Measurements from ENCODE around the gene DGCR8. TPM values are rescaled to one million over a fixed set of nuclear protein-coding genes. Genes with fewer than 3 reads are reported as not detected.

DGCR8 gene
- total RNA-seq, 6 experiments from 2014 or later: 11.4 to 27.2 (median 16.1) TPM

DNA sequence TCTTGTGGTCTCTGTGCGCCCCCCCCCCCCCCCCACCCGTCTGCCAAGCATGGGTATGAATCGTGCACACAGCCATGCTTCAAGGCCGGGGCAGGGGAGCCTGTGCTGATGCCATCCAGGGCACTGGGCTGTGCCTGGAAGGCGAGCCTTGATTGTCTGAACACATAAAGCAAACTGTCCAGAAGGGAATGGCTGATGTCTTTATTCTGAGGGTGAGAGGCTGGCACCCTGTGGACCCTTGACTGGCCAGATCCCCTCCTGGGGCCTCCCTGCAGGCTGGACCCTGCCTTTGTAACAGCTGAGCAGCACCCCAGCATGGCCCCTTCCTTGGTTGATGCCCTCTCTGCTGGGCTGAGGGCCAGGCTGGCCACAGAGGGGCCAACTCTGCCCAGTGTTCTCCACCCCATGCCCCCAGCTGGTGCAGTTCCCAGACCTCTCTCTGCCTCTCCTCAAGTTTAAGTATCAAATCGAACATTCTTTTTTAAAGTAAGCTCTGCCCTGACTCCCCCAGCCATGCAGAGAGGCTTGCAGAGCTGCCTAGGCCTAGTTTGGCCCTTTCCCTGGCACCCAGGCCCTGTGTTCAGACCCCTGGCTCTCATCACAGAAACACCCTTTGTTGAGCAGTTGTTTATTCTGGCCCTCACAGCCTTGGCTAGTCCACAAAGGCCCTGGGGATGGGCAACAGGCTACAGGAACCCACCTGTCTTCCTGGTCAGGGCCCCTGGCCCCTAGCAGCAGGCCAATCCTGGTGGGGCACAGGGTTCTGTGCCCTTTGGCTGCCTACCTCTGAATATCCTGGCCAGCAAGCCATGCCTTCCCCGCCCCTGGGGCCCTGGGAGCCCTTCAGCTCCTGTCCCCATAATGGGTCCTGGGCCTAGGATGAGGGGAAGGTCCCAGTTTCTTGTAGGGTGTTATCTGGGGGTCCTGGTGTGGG, 31.9 kb downstream of the DGCR8 start:
- H3K27ac ChIP-seq: no peak overlapping the region
- WGBS (ENCODE audit: insufficient coverage, low coverage, low lambda C conversion rate, missing lambda C conversion rate): 13% methylated on average over 4 of the region's 7 CpGs
- H3K36me3 ChIP-seq: peaks cover 3 to 71% (median 24%) of the 10 kb centered on the region in 4 donors
- H3K9me3 ChIP-seq: no peaks in the 10 kb centered on the region
- intact Hi-C loops (cut with DNase I): loop anchor here (10.0 kb wide), 1 partner anchor 137 kb away; no protein-coding TSS in a partner anchor
- H3K4me3 ChIP-seq: no peak overlapping the region
- peaks cover 0 to 9% (median 5%) of the 10 kb centered on the region in 4 donors for H3K4me1 ChIP-seq
- no peaks in the 10 kb centered on the region for H3K27me3 ChIP-seq
- DNase-seq (peak in 2 of 3 donors; percentile 16 to 46), ATAC-seq (no peak)
- TF ChIP-seq, protein P1, sequence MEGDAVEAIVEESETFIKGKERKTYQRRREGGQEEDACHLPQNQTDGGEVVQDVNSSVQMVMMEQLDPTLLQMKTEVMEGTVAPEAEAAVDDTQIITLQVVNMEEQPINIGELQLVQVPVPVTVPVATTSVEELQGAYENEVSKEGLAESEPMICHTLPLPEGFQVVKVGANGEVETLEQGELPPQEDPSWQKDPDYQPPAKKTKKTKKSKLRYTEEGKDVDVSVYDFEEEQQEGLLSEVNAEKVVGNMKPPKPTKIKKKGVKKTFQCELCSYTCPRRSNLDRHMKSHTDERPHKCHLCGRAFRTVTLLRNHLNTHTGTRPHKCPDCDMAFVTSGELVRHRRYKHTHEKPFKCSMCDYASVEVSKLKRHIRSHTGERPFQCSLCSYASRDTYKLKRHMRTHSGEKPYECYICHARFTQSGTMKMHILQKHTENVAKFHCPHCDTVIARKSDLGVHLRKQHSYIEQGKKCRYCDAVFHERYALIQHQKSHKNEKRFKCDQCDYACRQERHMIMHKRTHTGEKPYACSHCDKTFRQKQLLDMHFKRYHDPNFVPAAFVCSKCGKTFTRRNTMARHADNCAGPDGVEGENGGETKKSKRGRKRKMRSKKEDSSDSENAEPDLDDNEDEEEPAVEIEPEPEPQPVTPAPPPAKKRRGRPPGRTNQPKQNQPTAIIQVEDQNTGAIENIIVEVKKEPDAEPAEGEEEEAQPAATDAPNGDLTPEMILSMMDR (IDR thresholded peaks at IDR 0.05): no peak

DNA sequence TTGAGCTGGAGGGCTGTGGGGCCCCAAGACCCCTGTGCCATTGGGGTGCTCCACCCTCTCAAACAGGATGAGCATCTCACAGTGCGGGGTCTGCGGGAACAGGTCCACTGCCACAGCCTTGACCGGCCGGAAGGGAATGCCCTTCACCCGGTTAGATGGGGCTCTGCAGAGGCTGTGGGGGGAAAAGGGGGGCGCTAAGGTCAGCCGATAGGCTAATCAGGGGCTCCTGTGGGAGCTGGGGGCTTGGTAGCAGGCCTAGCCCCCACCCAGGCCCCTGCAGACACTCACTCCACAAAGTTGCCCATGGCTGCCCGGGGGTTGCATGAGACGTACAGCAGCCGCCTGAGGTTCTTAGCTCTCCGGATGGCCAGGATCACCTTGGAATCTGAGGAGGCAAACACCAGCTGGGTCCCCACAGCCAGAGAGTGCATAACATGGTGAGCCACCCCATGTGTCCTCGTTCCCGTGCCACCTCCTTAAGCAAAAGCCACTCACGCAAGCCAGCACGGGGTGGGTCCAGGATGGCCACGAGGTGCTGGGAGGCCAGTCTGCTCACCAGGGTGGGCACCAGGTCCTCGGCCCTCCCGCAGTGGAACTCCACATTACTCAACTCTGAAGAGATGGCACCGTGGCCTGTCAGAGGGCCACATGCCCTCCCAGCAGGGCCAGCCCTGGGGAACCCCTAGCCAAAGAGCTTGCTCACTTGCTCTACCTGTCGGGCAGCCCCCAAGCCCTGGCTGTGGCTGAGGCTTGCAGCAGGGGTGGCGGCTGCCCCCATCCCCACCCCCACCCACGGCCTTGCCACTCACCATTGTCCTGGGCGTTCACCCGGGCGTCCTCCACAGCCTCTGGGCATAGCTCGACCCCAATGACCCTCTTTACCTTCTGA, 32.8 kb downstream of the DGCR8 start:
- no peak overlapping the region for H3K27ac ChIP-seq
- WGBS (ENCODE audit: insufficient coverage, low coverage, low lambda C conversion rate, missing lambda C conversion rate): 69% methylated on average over 6 of the region's 26 CpGs
- H3K4me1 ChIP-seq: peaks cover 0 to 10% (median 5%) of the 10 kb centered on the region in 4 donors
- TF ChIP-seq, protein P1 (IDR thresholded peaks at IDR 0.05): no peak
- TF ChIP-seq POLR2A (IDR thresholded peaks at IDR 0.05): no peak
- ATAC-seq (no peak), DNase-seq (peak in 2 of 3 donors; percentile 16 to 50)
- no peaks in the 10 kb centered on the region for H3K27me3 ChIP-seq
- peaks cover 0 to 62% (median 20%) of the 10 kb centered on the region in 4 donors for H3K36me3 ChIP-seq
- intact Hi-C loops (cut with DNase I): loop anchor here (10.0 kb wide), 1 partner anchor 138 kb away; no protein-coding TSS in a partner anchor
- H3K4me3 ChIP-seq: no peak overlapping the region
- H3K9me3 ChIP-seq: no peaks in the 10 kb centered on the region

DNA sequence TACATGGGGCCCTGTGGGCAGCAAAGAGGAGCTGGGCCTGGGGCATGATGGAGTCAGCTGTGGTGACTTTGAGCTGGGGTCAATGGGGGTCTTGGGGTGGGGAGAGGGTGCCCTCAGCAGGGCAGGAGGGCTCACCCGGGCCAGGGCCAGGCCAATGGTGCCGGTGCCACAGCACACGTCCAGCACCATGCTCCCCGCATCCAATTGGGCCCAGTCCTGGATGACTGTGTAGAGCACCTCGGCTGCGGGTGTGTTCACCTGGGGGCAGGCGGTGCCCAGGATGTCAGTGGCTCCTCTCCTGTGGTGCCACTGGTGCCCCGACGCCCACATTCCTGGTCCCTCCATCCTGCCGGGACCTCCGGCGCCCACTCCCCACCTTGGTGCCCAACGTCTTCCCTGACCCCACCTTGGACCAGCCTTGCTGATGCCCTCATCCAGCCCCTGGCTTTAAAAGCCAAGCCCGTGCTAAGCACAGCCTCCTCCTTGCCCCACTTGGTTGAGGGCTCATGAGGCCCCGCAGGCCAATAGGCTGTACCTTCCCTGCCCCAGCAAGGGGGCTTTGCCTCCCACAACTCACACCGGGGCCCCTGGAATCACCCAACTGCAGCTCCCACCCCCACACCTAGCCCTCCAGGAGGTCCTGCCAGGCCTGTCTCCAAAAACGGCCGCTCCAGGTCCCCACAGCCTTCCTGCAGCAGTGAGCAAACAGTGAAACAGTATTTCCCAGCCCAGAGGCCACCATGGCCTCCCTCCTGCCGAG, 33.7 kb downstream of the DGCR8 start:
- H3K4me1 ChIP-seq: peaks cover 0 to 19% (median 9%) of the 10 kb centered on the region in 4 donors
- WGBS (ENCODE audit: insufficient coverage, low coverage, low lambda C conversion rate, missing lambda C conversion rate): 71% methylated on average over 3 of the region's 19 CpGs
- no peaks in the 10 kb centered on the region for H3K27me3 ChIP-seq
- no peak overlapping the region for H3K4me3 ChIP-seq
- H3K27ac ChIP-seq: no peak overlapping the region
- H3K9me3 ChIP-seq: no peaks in the 10 kb centered on the region
- DNase-seq (peak in 2 of 3 donors; percentile 21 to 53), ATAC-seq (no peak)
- peaks cover 0 to 56% (median 17%) of the 10 kb centered on the region in 4 donors for H3K36me3 ChIP-seq
- intact Hi-C loops (cut with DNase I): loop anchor here (10.0 kb wide), 1 partner anchor 139 kb away; no protein-coding TSS in a partner anchor
- no peak for TF ChIP-seq POLR2A (IDR thresholded peaks at IDR 0.05)

DNA sequence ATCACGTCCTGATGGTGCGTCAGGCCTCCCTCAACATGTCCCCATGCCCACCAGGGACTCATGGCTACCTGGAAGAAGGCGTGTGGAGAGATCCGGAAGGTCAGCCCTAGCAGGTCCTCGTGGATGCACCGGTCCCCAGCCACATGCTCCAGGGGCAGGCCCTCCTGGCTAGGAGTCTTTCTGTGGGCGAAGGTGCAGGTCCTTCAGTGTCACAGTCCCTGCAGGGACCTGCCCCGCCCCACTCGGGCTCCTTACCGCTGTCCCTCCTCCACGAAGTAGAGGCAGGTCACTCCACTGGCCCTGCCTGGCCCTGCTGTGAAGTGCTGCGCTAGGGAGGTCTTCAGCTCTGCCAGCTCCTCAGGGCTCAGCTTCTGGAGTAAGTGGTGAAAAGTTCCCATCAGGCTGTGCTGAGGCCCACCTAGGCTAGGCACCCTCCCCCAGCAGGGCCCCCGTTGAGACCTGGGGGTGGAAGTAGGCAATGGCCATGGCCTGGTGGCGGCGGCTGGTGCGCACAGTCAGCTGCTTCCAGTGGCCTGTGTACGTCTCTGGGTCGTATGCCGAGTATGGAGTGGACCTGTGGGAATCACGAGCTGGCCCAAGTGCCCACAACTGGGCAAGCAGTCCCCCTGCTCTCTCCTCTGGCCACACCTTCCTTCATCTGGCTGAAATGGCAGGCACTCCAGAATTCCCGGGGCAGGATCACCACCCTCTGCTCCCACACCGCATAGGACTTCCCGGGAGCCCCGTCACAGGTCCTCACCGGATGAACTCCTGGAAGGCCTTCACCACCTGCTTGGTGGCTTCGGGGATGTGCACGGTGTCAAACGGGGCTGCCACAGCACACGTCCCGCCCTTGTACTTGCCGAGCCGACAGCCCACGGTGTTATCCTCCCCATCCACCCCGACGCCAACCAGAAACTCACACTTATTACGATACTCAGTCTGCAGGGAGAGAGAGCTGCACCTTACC, 34.8 kb downstream of the DGCR8 start:
- Histone ChIP-seq H3K36me3 (peaks cover 0 to 54% (median 17%) of the 10 kb centered on the region in 4 donors), H3K27me3 (no peaks in the 10 kb centered on the region), H3K4me3 (no peak overlapping the region), H3K9me3 (no peaks in the 10 kb centered on the region), H3K4me1 (peaks cover 0 to 24% (median 11%) of the 10 kb centered on the region in 4 donors), H3K27ac (no peak overlapping the region)
- 66% methylated on average over 8 of the region's 36 CpGs for WGBS (ENCODE audit: insufficient coverage, low coverage, low lambda C conversion rate, missing lambda C conversion rate)
- TF ChIP-seq, protein P1 (IDR thresholded peaks at IDR 0.05): no peak
- no peak for TF ChIP-seq POLR2A (IDR thresholded peaks at IDR 0.05)
- ATAC-seq (no peak), DNase-seq (peak in 2 of 3 donors; percentile 27 to 54)
- intact Hi-C loops (cut with DNase I): loop anchor here (10.0 kb wide), 1 partner anchor 140 kb away; no protein-coding TSS in a partner anchor

Measured in right lobe of liver (tissue), 6 donors.